ENCODE measurements around the gene CIC. TPM values are rescaled to one million over a fixed set of nuclear protein-coding genes. Genes with fewer than 3 reads are reported as not detected.

CIC gene
- total RNA-seq, result 10 to 100 TPM; 22.3 to 34.4 TPM

GRCh38 chr19:42268704-42269477 lies at the start of gene CIC:
Gene CIC, plus strand, starts transcription at chr19:42269252. Its CDS starts 2,532 bp downstream, at chr19:42271784.

GRCh38 chr19:42219812-42220750 lies 49.0 kb upstream of the CIC start, which contains the start of gene ZNF526:
Gene ZNF526, plus strand, starts transcription at chr19:42220312. Its CDS starts 4,092 bp downstream, at chr19:42224404.

DNA sequence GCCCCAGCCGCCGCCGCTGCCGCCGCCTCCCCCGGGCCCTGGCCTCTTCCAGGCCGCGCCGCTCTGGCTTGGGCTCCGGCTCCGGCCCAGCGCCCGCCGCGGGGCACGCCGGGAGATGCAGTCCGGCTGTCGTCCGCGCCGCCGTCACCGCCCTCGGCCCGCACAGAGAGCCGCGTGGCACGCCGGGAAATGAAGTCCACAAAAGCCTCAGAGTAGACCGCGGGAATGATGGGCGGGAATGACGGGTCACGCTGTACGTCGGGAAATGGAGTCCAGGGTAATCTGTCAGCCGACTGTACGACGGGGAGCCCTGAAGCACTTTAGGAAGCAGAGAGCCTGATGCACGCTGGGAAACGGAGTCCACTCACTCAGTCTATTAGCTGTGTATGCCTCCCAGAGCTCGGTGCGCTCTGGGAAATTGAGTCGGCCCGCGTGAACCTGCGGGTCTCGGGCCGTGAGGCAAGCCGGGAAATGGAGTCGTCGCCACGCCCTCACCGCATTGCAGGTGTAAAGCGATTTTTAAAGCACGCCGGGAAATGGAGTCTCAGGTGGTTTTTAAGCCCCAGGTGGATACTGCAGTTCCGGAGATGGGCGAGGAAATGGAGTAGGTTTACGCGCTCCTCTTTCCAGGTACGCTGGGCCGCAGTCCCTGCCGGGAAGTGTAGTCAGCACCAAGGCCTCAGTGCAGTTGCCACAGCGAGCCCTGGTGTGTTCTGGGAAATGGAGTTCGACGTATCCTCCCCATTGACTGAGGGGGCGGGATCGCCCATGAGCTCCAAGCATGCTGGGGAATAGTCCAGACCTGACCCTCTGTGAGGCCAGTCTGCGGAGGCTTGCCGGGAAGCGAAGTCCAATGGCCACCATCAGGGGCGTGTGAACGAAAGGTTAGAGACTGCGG lies 26.3 kb upstream of the CIC start, which contains the start of gene GSK3A:
TSS of gene GSK3A (minus strand) at position 91 of the 898 bp plus-strand sequence. CDS start 137 bp downstream, outside the sequence.

GRCh38 chr19:42254850-42255765 lies 13.9 kb upstream of the CIC start, which contains the start of gene ERF:
Gene ERF, minus strand, starts transcription at chr19:42255128. Its CDS starts 129 bp downstream, at chr19:42254999.

GRCh38 chr19:42301646-42302203 lies 32.7 kb downstream of the CIC start, which contains the start of gene PRR19:
Gene PRR19, plus strand, starts transcription at chr19:42302132. Its CDS starts 7,453 bp downstream, at chr19:42309585.

DNA sequence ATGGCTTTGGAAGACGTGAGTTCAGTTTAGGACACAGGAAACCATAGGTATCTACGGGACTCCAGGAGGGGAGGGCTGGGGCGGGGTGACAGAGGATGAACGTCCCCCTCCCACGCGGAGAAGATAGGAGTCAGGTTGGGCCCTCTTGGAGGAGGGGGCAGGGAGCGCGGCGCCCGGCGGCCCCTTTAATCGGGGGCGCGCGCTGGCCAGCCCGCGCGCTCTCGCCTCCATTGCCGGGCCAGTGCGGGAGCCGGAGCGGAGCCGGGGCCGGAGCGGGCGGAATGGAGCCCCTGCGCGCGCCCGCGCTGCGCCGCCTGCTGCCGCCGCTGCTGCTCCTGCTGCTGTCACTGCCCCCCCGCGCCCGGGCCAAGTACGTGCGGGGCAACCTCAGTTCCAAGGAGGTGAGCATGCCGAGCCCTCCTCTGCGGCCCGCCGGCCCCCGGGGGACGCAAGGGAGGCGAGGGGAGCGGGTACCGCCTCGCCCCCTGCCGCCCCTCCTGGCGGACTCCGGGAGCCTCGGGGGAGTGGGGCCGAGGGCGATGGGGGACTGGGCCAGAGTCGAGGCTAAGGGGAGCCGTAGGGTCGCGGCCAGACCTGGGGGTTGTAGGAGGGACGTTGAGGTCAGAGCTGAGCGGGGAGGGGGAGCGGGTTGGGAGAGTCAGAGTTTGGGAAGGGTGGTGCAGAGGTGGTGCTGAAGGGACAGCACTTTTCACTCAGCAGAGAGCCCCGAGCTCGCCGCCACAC lies 44.2 kb downstream of the CIC start, which contains the start of gene TMEM145:
TSS of gene TMEM145 (plus strand) at position 214 of the 744 bp plus-strand sequence. CDS start at position 282, 68 bp downstream.

GRCh38 chr19:42325308-42325895 lies 56.4 kb downstream of the CIC start, which contains the start of gene MEGF8:
Gene MEGF8, plus strand, starts transcription at chr19:42325635. Its CDS starts 609 bp downstream, at chr19:42326244.

Other genes with a start within 250 kb of the CIC start
- under 1 TPM in 1 of 2 donors, not detected in 1; under 0.01 TPM for gene GRIK5, start 199.0 kb upstream of the CIC start, total RNA-seq
- gene ZNF574, start 193.1 kb upstream of the CIC start, total RNA-seq, result 10 to 100 TPM; 16.9 to 22.3 TPM
- gene POU2F2, start 136.8 kb upstream of the CIC start, total RNA-seq, result under 1 TPM in 1 of 2 donors, not detected in 1; under 0.01 TPM
- gene DEDD2, start 51.6 kb upstream of the CIC start, total RNA-seq, result 10 to 100 TPM; 13.4 to 19.0 TPM
- 10 to 100 TPM in 1 of 2 donors, 1 to 10 TPM in 1; 10.0 to 16.0 TPM for gene ZNF526, start 48.9 kb upstream of the CIC start, total RNA-seq
- gene GSK3A, start 26.6 kb upstream of the CIC start, total RNA-seq, result 10 to 100 TPM; 25.5 to 36.6 TPM
- 10 to 100 TPM; 37.9 to 42.3 TPM for gene ERF, start 14.1 kb upstream of the CIC start, total RNA-seq
- gene PRR19, start 32.9 kb downstream of the CIC start, total RNA-seq, result under 1 TPM in 1 of 2 donors, not detected in 1; 1.00 TPM
- gene PAFAH1B3, start 33.4 kb downstream of the CIC start, total RNA-seq, result 10 to 100 TPM; 32.0 to 47.0 TPM
- 1 to 10 TPM in 1 of 2 donors, under 1 TPM in 1; under 0.01 to 3.7 TPM for gene TMEM145, start 44.1 kb downstream of the CIC start, total RNA-seq
- gene MEGF8, start 56.4 kb downstream of the CIC start, total RNA-seq, result 10 to 100 TPM; 17.6 to 20.3 TPM
- under 1 TPM in 1 of 2 donors, not detected in 1; 0.67 TPM for gene CNFN, start 121.0 kb downstream of the CIC start, total RNA-seq
- 10 to 100 TPM; 11.7 to 27.0 TPM for gene LIPE, start 158.1 kb downstream of the CIC start, total RNA-seq
- not detected for gene CXCL17, start 173.7 kb downstream of the CIC start, total RNA-seq

Measured in melanocyte of skin (primary cell).